ENCODE results near the gene CPT1A. TPM values are rescaled to one million over a fixed set of nuclear protein-coding genes. Genes with fewer than 3 reads are reported as not detected.

CPT1A gene
- total RNA-seq, 1 experiment from 2014 or later: 1.9 TPM

DNA sequence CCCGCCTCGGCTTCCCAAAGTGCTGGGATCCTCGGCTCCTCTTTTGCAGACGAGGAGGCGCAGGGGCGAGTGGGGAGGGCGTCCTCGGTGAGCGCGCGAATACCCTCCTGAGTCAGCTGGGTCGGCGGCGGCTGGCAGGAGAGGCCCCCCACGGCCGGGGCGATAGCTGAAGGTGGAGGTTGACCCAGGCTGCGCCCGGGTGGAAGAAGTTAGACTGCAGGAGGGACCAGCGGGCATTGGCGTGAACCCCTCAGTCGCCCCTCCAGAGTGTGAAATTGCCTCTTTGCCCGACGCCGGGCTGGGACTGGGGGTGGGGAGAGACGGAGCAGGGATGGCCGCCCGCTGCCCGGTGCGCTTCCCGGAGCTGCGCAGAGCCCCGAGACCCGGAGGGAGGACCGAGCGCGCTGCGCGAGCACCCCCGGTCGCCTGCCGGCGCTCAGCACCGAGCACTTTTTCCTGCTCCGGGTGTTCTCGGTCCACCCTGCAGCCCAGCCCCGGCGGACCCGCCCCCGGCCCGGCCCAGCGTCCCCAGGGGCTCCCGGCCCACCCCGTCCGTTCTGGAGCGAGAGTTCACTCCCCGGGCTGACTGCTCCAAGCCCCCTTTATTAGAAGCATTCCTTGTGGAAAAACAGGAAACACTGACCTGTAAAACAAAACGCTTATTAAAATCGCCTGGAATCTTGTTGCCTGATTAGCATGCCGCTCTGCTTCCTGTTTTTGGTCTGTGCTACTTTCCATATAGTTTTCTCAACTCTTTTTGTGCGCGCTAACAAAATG, 13.7 kb upstream of the CPT1A start:
- in situ Hi-C loops (cut with HindIII; ENCODE audit: low sequenced_read_pairs): no loop called here
- no peak for DNase-seq (ENCODE audit: low spot score)

DNA sequence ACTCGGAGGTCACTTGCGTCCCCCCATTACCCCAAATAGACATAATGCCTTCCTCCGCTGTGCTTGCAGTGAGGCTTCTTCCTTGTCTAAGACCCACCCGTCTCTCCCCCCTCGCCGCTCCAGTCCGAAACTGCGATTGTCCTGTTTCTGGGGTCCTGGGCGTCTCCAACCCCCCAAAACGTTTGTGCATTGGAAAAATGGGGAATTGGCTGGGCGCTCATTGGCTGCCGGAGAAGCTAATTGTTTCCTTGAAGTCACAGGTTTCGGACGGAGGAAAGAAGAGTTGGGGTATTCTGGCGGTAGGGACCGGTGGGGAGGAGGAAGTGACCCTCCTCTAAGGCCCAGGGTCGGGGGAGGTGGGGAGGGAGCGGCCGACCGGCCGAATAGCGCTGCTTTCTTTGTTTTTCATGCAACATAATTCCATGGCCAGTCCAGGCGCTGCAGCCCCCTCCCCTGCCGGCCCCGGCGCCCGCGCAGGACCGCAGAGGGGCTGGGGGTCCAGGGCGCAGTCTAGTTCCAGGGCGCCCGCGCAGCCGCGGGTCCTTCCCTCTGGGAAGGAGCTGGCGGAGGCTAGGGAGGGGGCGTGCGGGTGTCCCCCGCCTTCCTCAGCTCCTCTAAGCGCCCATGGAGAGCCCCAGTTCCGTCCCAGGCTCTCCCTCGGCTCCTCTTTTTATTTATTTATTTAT, 12.7 kb upstream of the CPT1A start:
- in situ Hi-C loops (cut with HindIII; ENCODE audit: low sequenced_read_pairs): loop anchor here (5.0 kb wide), 1 partner anchor 62 kb away; no protein-coding TSS in a partner anchor
- no peak for DNase-seq (ENCODE audit: low spot score)

GRCh38 chr11:68852628-68853027, 10.9 kb upstream of the CPT1A start:
- in situ Hi-C loops (cut with HindIII; ENCODE audit: low sequenced_read_pairs): loop anchor here (5.0 kb wide), 1 partner anchor 60 kb away; no protein-coding TSS in a partner anchor
- no peak for DNase-seq (ENCODE audit: low spot score)

GRCh38 chr11:68848429-68848828, 6.7 kb upstream of the CPT1A start:
- DNase-seq (ENCODE audit: low spot score): no peak
- in situ Hi-C loops (cut with HindIII; ENCODE audit: low sequenced_read_pairs): no loop called here

DNA sequence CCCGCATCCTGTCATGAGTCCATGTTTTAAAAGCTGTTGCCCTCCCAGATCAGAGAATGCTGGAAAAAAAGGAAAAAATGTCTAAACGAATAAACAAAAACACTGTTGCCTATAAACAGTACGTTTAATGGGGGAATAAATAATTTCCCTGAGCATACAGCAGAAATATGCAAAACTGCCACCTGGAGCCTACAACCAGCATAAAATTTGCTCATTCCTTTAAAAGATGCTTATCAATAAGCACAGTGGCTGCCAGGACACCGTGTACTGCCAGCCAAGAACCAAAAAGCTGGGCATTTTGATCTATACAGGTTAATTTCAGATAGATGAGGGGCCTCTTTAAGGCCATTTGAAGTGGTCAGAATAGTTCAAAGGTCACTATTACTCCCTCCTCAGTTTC, 5.7 kb upstream of the CPT1A start:
- DNase-seq (ENCODE audit: low spot score): no peak
- in situ Hi-C loops (cut with HindIII; ENCODE audit: low sequenced_read_pairs): no loop called here

DNA sequence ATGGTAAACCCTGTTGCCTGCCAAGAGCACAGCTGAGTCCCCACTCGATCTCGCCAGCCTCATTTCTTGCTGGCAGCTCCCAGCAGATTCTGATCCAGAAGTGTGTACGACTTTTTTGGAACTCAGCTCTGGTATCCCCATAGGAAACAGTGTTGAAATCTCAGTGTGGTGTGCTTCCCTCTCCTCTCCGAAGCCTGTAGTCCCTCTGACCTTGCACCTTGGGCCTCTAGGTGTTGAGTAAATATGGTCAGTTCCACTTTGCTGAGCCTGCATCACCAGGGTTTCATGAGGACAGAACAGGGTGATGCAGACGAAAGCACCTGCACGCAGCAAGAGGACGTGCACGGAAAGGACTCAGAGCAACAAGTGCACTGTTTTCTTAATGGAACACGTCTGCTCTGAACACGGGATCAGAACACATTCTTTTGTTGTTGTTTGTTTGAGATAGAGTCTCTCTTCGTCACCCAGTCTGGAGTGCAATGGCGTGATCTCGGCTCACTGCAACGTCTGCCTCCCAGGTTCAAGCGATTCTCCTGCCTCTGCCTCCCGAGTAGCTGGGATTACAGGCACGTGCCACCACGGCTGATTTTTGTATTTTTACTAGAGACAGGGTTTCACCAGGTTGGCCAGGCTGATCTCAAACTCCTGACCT, 3.8 kb upstream of the CPT1A start:
- in situ Hi-C loops (cut with HindIII; ENCODE audit: low sequenced_read_pairs): no loop called here
- DNase-seq (ENCODE audit: low spot score): no peak

GRCh38 chr11:68844801-68845200, 3.1 kb upstream of the CPT1A start:
- in situ Hi-C loops (cut with HindIII; ENCODE audit: low sequenced_read_pairs): no loop called here

DNA sequence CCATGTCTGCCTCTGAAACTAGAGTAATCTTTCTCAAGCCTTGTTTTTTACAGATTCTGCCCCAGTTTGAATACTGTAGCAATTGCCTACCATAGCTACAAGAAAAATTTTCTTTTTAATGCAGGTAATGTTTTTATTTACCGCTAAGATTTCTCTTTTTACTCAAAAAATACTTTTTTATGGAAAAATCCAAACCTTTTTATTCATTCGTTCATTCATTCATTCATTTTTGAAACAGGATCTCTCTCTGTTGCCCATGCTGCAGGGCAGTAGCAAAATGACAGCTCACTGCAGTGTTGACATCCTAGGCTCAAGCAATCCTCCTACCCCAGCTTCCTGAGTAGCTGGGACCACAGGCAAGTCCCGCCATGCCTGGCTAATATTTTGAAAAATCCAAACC, 2.7 kb upstream of the CPT1A start:
- in situ Hi-C loops (cut with HindIII; ENCODE audit: low sequenced_read_pairs): no loop called here
- no peak for DNase-seq (ENCODE audit: low spot score)

More at GRCh38 chr11:68844801-68845200, 3.1 kb upstream of the CPT1A start:
- DNase-seq (ENCODE audit: low spot score): no peak

- peak; percentile 9 for DNase-seq (ENCODE audit: low spot score)
- in situ Hi-C loops (cut with HindIII; ENCODE audit: low sequenced_read_pairs): no loop called here
These were observed 2.1 kb upstream of the CPT1A start for GRCh38 chr11:68843703-68844312.

GRCh38 chr11:68843052-68843561, 1.4 kb upstream of the CPT1A start:
- in situ Hi-C loops (cut with HindIII; ENCODE audit: low sequenced_read_pairs): no loop called here
- DNase-seq (ENCODE audit: low spot score): no peak

DNA sequence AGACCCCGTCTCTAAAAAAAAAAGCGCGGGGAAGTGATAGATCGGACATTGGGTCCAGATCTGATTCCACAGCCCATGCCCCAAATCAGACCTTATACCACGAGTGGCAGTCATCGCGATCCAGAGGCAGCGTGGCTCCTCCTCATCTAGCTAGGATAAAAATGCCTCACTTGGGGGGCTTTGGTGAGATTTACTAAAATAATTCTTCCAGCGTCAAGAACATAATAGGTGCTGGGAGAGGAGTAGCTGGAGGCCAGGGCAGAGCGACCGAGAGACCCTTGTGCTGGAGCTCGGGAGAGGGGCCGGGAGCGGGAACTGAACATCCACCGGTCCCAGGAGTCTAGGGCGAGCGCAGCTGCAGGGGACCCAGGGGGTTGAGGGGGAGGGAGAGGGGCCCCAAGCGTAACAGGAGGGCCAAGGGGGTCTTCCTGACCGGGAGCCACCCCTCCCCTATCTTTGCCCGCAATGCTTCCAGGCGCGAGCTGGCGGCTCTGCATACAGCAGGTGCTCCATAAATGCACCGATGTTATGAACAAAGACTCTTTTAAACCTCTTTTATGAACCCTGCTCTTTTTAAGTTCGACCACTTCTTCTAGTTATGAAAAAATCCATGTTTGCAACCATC, 823 bp upstream of the CPT1A start:
- DNase-seq (ENCODE audit: low spot score): no peak
- in situ Hi-C loops (cut with HindIII; ENCODE audit: low sequenced_read_pairs): no loop called here

- in situ Hi-C loops (cut with HindIII; ENCODE audit: low sequenced_read_pairs): no loop called here
These were observed 759 bp downstream of the CPT1A start for GRCh38 chr11:68840661-68841653.

GRCh38 chr11:68839911-68840641, 1.6 kb downstream of the CPT1A start:
- DNase-seq (ENCODE audit: low spot score): peak; percentile 8
- in situ Hi-C loops (cut with HindIII; ENCODE audit: low sequenced_read_pairs): no loop called here

More at GRCh38 chr11:68840661-68841653, 759 bp downstream of the CPT1A start:
- DNase-seq (ENCODE audit: low spot score): no peak

GRCh38 chr11:68839054-68839865, 2.5 kb downstream of the CPT1A start:
- peak; percentile 46 for DNase-seq (ENCODE audit: low spot score)
- in situ Hi-C loops (cut with HindIII; ENCODE audit: low sequenced_read_pairs): no loop called here

DNA sequence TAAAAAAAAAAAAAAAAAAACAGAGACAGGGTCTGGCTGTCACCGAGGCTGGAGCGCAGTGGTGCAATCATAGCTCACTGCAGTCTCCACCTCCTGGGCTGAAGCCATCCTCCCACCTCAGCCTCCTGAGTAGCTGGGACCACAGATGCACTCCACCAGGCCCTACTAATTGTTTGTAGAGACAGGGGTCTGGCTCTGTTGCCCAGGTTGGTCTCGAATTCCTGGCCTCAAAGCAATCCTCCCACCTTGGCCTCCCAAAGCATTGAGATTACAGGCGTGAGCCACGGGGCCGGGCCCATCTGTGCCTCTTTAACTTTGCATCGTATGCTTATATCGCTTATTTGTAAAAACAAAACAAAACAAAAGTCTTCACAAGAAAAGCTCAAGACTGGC, 3.1 kb downstream of the CPT1A start:
- in situ Hi-C loops (cut with HindIII; ENCODE audit: low sequenced_read_pairs): no loop called here
- no peak for DNase-seq (ENCODE audit: low spot score)
